SKM-1 treated with dmso at 0.1 percent for 144 hours (cell line): ENCODE results near the gene DCDC2.
A peak's percentile ranks its signal among the peaks of the same experiment; 100 is the strongest.
"Not testable (repeated sequence)": the region's sequence is repeated elsewhere in the genome, so short reads cannot be mapped to it uniquely, and the experiment has no call there.

Experiments
- DNase-seq: peaks from one replicate; lab custom pipeline; 2025; ENCODE audit not compliant: unreplicated experiment; lab: John Stamatoyannopoulos, UW

The DCDC2 gene

DNA sequence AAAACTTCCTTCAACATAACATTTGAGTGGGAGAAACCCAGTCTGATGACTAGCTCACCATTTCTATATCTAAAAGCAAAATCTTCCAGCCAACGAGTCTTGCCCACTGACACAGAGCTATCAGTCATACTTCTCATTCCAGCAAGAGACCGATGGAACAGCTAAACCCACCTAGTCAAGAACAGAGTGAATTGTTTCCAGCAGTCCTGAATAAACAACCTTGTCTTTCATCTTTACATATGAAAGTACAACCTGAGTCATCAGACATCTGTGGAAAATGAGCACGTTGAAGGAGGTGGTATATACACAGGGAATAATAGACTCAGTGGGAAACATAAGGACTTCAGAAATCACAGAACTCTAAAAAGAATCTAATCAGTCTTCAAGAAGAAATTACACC, 208.0 kb downstream of the DCDC2 start:
- DNase-seq, result no peak

- no peak for DNase-seq
These were observed 208.6 kb downstream of the DCDC2 start for GRCh38 chr6:24149296-24149695.

DNA sequence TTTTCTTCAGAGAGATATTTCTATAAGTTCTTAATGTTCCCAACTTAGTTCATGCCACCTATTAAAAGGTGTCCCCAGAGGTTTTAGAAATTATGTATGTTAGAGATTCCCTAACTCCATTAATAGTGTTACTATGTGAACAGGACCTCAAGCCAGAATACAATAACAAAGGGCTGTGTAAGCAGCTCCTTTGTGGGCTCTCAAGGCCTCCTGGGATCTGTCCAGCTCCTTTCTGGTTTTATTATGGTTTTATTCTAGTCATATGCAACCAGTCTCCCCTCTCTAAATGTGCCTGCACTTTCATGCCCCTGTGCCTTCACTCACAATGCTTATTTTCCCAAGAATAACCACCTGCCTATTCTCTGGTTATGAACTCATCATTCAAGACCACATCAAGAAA, 209.2 kb downstream of the DCDC2 start:
- no peak for DNase-seq

DNA sequence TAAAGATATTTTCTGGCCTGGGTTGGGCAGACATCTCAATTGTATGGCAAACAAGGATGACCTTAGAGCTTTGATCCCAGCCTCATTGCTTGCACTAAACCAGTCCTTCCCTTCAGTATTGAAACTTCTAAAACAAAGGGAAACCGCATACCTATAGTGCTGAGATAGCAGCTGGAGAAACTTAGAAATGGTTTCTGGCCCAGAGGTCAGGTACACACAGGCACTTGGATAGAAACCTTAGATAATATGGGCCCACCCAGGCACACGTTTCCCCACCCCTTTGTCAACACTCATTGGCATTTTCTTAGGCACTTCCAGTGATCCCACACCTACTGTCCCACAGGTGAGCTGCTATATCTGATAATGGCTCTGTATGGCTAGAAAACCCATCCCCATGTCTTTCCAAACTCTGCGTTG, 209.7 kb downstream of the DCDC2 start:
- no peak for DNase-seq

DNA sequence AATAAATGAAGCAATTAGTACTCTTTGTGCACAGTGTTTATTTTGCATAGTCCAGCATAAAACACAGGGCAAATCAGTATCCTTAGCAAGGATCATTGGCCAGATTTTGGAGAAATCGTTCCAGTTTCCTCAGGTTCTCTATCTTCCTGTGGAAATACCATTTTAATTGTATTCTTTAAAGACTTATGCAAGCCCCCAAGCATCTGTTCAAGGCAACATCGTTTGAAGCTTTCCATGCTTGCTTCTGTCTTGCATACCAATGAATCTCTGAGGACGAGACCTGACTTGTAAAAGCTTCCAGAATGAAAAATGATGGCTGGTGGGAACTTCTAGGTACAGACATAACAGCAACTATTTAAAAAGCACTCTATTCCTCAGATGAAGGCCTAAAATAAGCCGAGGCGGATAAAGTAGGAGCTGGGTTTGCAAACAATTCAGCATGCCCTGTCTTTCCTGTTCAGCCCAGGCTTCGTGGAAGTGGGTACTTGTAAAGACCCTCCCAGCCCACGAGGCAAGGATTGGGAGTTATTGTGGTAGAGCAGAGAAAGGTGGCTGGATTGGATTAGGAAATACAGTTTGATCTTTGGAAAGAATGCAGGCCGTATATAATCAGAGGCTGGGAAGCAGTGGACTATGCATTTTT, 210.2 kb downstream of the DCDC2 start:
- DNase-seq, result no peak

- DNase-seq, result no peak
These were observed 211.0 kb downstream of the DCDC2 start for GRCh38 chr6:24146871-24147270.

GRCh38 chr6:24145690-24146131, 212.1 kb downstream of the DCDC2 start:
- no peak for DNase-seq

DNA sequence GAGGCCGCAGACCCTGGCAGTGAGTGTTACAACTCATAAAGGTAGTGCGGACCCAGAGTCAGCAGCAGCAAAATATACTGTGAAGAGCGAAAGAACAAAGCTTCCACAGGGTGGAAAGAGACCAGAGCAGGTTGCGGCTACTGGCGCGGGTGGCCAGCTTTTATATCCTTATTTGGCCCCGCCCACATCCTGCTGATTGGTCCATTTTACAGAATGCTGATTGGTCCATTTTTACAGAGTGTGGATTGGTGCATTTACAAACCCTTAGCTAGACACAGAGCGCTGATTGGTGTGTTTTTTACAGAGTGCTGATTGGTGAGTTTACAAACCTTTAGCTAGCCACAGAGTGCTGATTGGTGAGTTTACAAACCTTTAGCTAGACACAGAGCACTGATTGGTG, 215.1 kb downstream of the DCDC2 start:
- DNase-seq, result not testable (repeated sequence)

DNA sequence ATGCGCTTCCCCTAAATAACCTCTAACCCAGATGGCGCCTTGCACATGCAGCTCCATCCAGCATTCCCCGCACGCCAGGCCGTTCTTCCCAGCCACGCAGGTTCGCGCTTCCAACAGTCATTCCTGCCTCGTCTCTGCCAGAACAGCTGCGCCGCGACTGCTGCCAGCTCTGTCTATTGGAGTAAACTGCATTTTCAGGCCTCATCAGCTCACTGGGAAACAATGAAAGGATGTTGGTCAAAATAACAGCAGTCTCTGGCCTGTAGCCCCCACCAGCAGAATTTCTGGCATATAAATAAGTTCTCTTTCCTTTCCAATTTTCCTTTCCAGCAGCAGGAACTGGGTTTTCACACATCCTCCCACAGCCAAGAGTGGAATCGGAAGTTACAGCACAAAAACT, 217.3 kb downstream of the DCDC2 start:
- DNase-seq, result no peak

DNA sequence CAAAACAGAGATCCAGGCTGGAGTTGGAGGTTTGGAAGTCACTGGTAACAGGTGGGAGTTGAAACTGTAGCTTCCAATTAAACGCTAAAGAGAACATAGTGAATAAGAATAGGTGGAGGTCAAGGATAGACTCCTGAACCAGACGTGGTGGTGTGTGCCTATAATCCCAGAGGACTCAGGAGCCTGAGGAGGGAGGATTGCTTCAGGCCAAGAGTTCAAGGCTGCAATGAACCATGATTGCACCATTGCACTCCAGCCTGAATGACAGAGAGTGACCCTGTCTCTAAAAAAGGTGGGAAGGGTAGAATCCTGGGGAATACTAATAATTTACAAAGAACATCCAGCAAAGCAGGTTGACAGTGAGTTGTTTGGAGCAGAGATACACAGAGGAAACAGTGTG, 218.2 kb downstream of the DCDC2 start:
- DNase-seq, result no peak

- no peak for DNase-seq
These were observed 218.8 kb downstream of the DCDC2 start for GRCh38 chr6:24139080-24139479.

DNA sequence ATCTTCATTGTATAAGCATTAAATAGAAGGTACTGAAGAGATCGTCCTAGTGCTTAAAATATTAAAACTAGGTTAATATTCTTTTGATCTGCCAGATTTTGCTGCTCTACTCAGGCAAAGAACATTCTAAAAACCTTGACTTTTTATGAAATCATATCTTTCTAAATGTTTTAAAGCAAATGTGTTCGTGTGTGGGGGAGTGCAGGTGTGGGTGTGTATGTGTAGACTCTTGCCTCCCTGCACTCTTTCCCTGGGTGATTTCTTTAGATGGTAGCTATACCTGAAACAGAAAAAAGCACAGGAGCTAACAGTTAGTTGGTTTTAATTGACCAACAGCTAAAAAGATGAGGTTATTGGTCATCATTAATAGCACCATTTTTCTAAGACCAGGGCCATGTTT, 226.1 kb downstream of the DCDC2 start:
- no peak for DNase-seq

GRCh38 chr6:24127316-24127715, 230.5 kb downstream of the DCDC2 start:
- DNase-seq, result no peak

DNA sequence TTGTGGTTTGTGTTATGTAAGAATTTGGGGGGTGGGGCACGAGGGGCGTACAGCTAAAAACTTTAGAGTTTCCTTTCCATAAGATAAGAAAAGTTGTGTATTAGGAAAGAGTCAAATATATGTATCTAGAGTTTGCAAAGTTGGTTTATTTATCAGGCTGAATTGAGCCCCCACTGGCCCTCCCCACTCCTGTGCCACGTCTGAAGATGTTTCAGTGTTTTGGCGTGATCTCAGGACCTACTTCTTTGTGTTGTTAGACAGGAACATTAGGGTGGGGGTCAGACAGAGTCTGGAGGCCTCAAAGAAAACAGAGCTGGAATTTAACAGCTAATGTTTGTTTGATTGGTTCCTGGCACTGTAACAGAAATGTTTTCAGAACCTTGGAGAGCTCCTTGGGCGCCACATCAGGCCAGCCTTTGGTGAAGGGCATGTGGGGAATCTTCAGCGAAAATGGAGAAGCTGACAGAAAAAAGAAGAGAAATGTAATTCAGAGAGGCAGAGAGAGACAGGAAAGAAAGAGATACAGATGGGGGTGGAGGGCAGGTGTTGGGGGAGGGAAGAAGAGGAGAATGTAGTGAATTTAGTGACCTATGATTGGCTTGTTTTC, 231.2 kb downstream of the DCDC2 start:
- peak; percentile 35 for DNase-seq

GRCh38 chr6:24125980-24126379, 231.9 kb downstream of the DCDC2 start, which contains the start of gene NRSN1:
Gene NRSN1, plus strand, starts transcription at chr6:24126215. Its CDS starts 8,113 bp downstream, at chr6:24134328.
- DNase-seq, result no peak

GRCh38 chr6:24122139-24122538, 235.7 kb downstream of the DCDC2 start:
- no peak for DNase-seq
